Mesenchymal stem cell (in vitro differentiated cells and primary cell): Measurements from ENCODE around the gene UBQLN1.
A peak's percentile ranks its signal among the peaks of the same experiment; 100 is the strongest.

Experiments
- DNase-seq: peaks from one replicate; pipeline ENCODE4 v3.0.0-alpha.2; 2013
- H2AFZ ChIP-seq: one replicate; pipeline ENCODE4 v1.6.1; 2013; ENCODE audit warnings: low read depth, mild to moderate bottlenecking, control low read depth, inconsistent platforms, low read length, moderate library complexity
- H2AK5ac ChIP-seq: 2 replicates; pipeline ENCODE4 v1.6.1; 2013; ENCODE audit warnings: low read length, moderate library complexity, mild to moderate bottlenecking, inconsistent platforms; ENCODE audit not compliant: severe bottlenecking
- H2BK120ac ChIP-seq: one replicate; pipeline ENCODE4 v1.6.1; 2013; ENCODE audit warnings: low read depth, mild to moderate bottlenecking, inconsistent platforms, low read length, moderate library complexity
- H2BK12ac ChIP-seq, 2 experiments: one replicate each; pipeline ENCODE4 v1.6.1; 2013; ENCODE audit warnings: inconsistent platforms in 2 of 2, low read length in 2 of 2, mild to moderate bottlenecking in 2 of 2, moderate library complexity in 2 of 2, control low read depth in 1 of 2
- H2BK15ac ChIP-seq: one replicate; pipeline ENCODE4 v1.6.1; 2013; ENCODE audit warnings: mild to moderate bottlenecking, low read depth, inconsistent platforms; ENCODE audit not compliant: poor library complexity, severe bottlenecking
- H2BK5ac ChIP-seq: 2 replicates; pipeline ENCODE4 v1.6.1; 2013; ENCODE audit warnings: low read depth, mild to moderate bottlenecking, low read length, control low read depth, inconsistent platforms; ENCODE audit not compliant: poor library complexity, severe bottlenecking
- H3K14ac ChIP-seq, 2 experiments: one replicate each; pipeline ENCODE4 v1.6.1; 2013; ENCODE audit warnings: inconsistent platforms in 2 of 2, low read length in 2 of 2, control low read depth in 1 of 2, mild to moderate bottlenecking in 1 of 2, moderate library complexity in 1 of 2
- H3K18ac ChIP-seq, 2 experiments: one replicate each; pipeline ENCODE4 v1.6.1; 2013; ENCODE audit warnings: inconsistent platforms in 2 of 2, low read length in 2 of 2, control low read depth in 1 of 2, low read depth in 1 of 2, mild to moderate bottlenecking in 1 of 2
- H3K23ac ChIP-seq, 2 experiments: one replicate each; pipeline ENCODE4 v1.6.1; 2013; ENCODE audit warnings: inconsistent platforms in 2 of 2, low read length in 2 of 2, mild to moderate bottlenecking in 2 of 2, moderate library complexity in 2 of 2, control low read depth in 1 of 2
- H3K27ac ChIP-seq: 2 replicates; pipeline ENCODE4 v1.5.1; 2013; ENCODE audit warnings: mild to moderate bottlenecking, moderate library complexity, low read length, control low read depth, inconsistent platforms; ENCODE audit not compliant: poor library complexity, severe bottlenecking
- H3K27me3 ChIP-seq, 2 experiments: 2 replicates each; pipeline versions ENCODE4 v1.6.1 to v1.7.0; 2013; ENCODE audit warnings: low read length in 2 of 2, mild to moderate bottlenecking in 2 of 2, moderate library complexity in 2 of 2, control low read depth in 1 of 2, inconsistent platforms in 1 of 2; ENCODE audit not compliant: control insufficient read depth in 1 of 2, insufficient read depth in 1 of 2
- H3K36me3 ChIP-seq, 2 experiments: 2 replicates each; pipeline versions ENCODE4 v1.6.1 to v1.7.0; 2013; ENCODE audit warnings: low read length in 2 of 2, control low read depth in 1 of 2, inconsistent platforms in 1 of 2, low read depth in 1 of 2, mild to moderate bottlenecking in 1 of 2; ENCODE audit not compliant: insufficient read depth in 2 of 2, control insufficient read depth in 1 of 2
- H3K4ac ChIP-seq, 2 experiments: one replicate each; pipeline ENCODE4 v1.6.1; 2013; ENCODE audit warnings: inconsistent platforms in 2 of 2, low read length in 2 of 2, mild to moderate bottlenecking in 2 of 2, moderate library complexity in 2 of 2, control low read depth in 1 of 2, low read depth in 1 of 2
- H3K4me1 ChIP-seq: 2 replicates; pipeline ENCODE4 v1.6.1; 2013; ENCODE audit warnings: low read depth, low read length, control low read depth; ENCODE audit not compliant: control insufficient read depth, insufficient read depth
- H3K4me2 ChIP-seq: 2 replicates; pipeline ENCODE4 v1.6.1; 2013; ENCODE audit warnings: low read length, mild to moderate bottlenecking, inconsistent platforms; ENCODE audit not compliant: poor library complexity, severe bottlenecking
- H3K4me3 ChIP-seq, 2 experiments: 2 replicates each; pipeline versions ENCODE4 v1.5.1 to v1.7.0; 2013; ENCODE audit warnings: low read length in 2 of 2, mild to moderate bottlenecking in 2 of 2, control low read depth in 1 of 2, low read depth in 1 of 2; ENCODE audit not compliant: insufficient read depth in 1 of 2
- H3K79me1 ChIP-seq: replicated peaks from 2 replicates; pipeline ENCODE4 v1.6.1; 2013; ENCODE audit warnings: mild to moderate bottlenecking, control low read depth, low read length, inconsistent platforms; ENCODE audit not compliant: poor library complexity, severe bottlenecking
- H3K9ac ChIP-seq: 2 replicates; pipeline ENCODE4 v1.7.0; 2013; ENCODE audit warnings: mild to moderate bottlenecking, low read length, moderate library complexity
- H3K9me3 ChIP-seq: 2 replicates; pipeline ENCODE4 v1.7.0; 2013; ENCODE audit warnings: mild to moderate bottlenecking, low read length; ENCODE audit not compliant: control insufficient read depth
- H4K8ac ChIP-seq: one replicate; pipeline ENCODE4 v1.6.1; 2013; ENCODE audit warnings: inconsistent platforms, mild to moderate bottlenecking, low read length, moderate library complexity
- H4K91ac ChIP-seq: one replicate; pipeline ENCODE4 v1.6.1; 2013; ENCODE audit warnings: mild to moderate bottlenecking, low read length, inconsistent platforms
- WGBS: methylation state at CpG from one replicate; pipeline ENCODE4 v1.1.7; 2013; ENCODE audit warnings: mixed read lengths; 5-methylcytosine and 5-hydroxymethylcytosine counted together

Gene UBQLN1

GRCh38 chr9:83639266-83639665, 68.5 kb downstream of the UBQLN1 start:
- no peak overlapping the region for H3K18ac ChIP-seq
- no peak overlapping the region for H2BK12ac ChIP-seq
- WGBS: 80% methylated on average over 1 of the region's 1 CpG
- H3K9ac ChIP-seq: no peak overlapping the region
- H3K4me2 ChIP-seq: no peak overlapping the region
- no peaks in the 10 kb centered on the region for H3K9me3 ChIP-seq
- H4K8ac ChIP-seq: no peak overlapping the region
- no peak overlapping the region for H2BK120ac ChIP-seq
- H4K91ac ChIP-seq: no peak overlapping the region
- H3K27ac ChIP-seq: no peak overlapping the region
- H2AFZ ChIP-seq: no peak overlapping the region
- no peak overlapping the region for H3K23ac ChIP-seq
- peaks cover 4% of the 10 kb centered on the region for H3K79me1 ChIP-seq
- peaks cover 5 to 25% of the 10 kb centered on the region in 2 experiments for H3K36me3 ChIP-seq
- no peak for DNase-seq
- no peak overlapping the region for H2BK5ac ChIP-seq
- H3K27me3 ChIP-seq: no peaks in the 10 kb centered on the region
- H2AK5ac ChIP-seq: no peak overlapping the region
- no peak overlapping the region for H3K4me3 ChIP-seq
- H3K4me1 ChIP-seq: no peaks in the 10 kb centered on the region
- H3K4ac ChIP-seq: no peak overlapping the region
- H2BK15ac ChIP-seq: no peak overlapping the region
- H3K14ac ChIP-seq: no peak overlapping the region

DNA sequence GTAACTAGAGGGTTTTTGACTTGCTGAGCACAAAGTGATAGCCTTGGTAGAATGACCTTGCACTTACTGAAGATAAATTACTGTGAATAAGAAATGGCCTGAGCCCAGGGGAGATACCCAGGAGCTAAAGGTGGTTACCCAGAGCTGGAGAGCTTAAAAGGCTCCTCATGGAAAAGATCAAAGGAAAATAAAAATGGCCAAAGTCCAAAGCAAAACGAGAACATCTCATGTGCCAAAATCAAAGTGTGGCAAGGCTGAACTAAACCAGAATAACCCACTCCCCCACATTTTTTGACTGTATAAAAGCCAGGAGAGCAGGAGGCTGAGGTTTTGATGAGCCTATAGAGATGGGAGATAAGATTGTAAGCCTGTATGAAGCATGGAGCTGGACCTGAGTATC, 70.4 kb downstream of the UBQLN1 start:
- Histone ChIP-seq H4K8ac (no peak overlapping the region), H2BK120ac (no peak overlapping the region), H2BK15ac (no peak overlapping the region), H3K27ac (no peak overlapping the region), H2BK12ac (no peak overlapping the region), H3K36me3 (peaks cover 0 to 7% of the 10 kb centered on the region in 2 experiments), H3K27me3 (no peaks in the 10 kb centered on the region), H3K18ac (no peak overlapping the region), H3K4ac (no peak overlapping the region), H3K9me3 (no peaks in the 10 kb centered on the region), H3K4me2 (no peak overlapping the region), H2AFZ (no peak overlapping the region), H4K91ac (no peak overlapping the region), H3K9ac (no peak overlapping the region), H3K23ac (no peak overlapping the region), H3K14ac (no peak overlapping the region), H3K4me3 (no peak overlapping the region), H3K79me1 (peaks cover 4% of the 10 kb centered on the region), H2BK5ac (no peak overlapping the region), H2AK5ac (no peak overlapping the region), H3K4me1 (peaks cover 3% of the 10 kb centered on the region)
- no peak for DNase-seq
- WGBS: no CpG with 5 or more reads among the region's 1 CpG

- Histone ChIP-seq H4K91ac (no peak overlapping the region), H4K8ac (no peak overlapping the region), H3K36me3 (peaks cover 0 to 7% of the 10 kb centered on the region in 2 experiments), H2BK15ac (no peak overlapping the region), H3K14ac (no peak overlapping the region), H3K4ac (no peak overlapping the region), H3K18ac (no peak overlapping the region), H2BK120ac (no peak overlapping the region), H3K9ac (no peak overlapping the region), H2BK12ac (no peak overlapping the region), H3K79me1 (peaks cover 4% of the 10 kb centered on the region), H3K4me2 (no peak overlapping the region), H3K27ac (no peak overlapping the region), H3K9me3 (no peaks in the 10 kb centered on the region), H3K23ac (no peak overlapping the region), H3K4me1 (peaks cover 3% of the 10 kb centered on the region), H2AK5ac (no peak overlapping the region), H2BK5ac (no peak overlapping the region), H2AFZ (no peak overlapping the region), H3K4me3 (no peak overlapping the region), H3K27me3 (no peaks in the 10 kb centered on the region)
- DNase-seq: no peak
Measured at GRCh38 chr9:83636813-83637212, 70.9 kb downstream of the UBQLN1 start.

- no peak overlapping the region for H2BK12ac ChIP-seq
- no peak overlapping the region for H4K8ac ChIP-seq
- no peak overlapping the region for H3K4ac ChIP-seq
- H3K4me1 ChIP-seq: peaks cover 3% of the 10 kb centered on the region
- DNase-seq: no peak
- H2AFZ ChIP-seq: no peak overlapping the region
- H2AK5ac ChIP-seq: no peak overlapping the region
- no peak overlapping the region for H2BK5ac ChIP-seq
- no peak overlapping the region for H3K23ac ChIP-seq
- H3K79me1 ChIP-seq: peaks cover 11% of the 10 kb centered on the region
- H3K14ac ChIP-seq: no peak overlapping the region
- WGBS: 95% methylated on average over 2 of the region's 2 CpGs
- no peaks in the 10 kb centered on the region for H3K9me3 ChIP-seq
- no peak overlapping the region for H3K4me2 ChIP-seq
- H3K9ac ChIP-seq: no peak overlapping the region
- peak overlapping the region; percentile 20 for H3K27ac ChIP-seq
- no peak overlapping the region for H3K18ac ChIP-seq
- H2BK15ac ChIP-seq: no peak overlapping the region
- no peaks in the 10 kb centered on the region for H3K27me3 ChIP-seq
- H4K91ac ChIP-seq: no peak overlapping the region
- no peak overlapping the region for H2BK120ac ChIP-seq
- H3K4me3 ChIP-seq: no peak overlapping the region
- H3K36me3 ChIP-seq: peaks cover 12 to 13% of the 10 kb centered on the region in 2 experiments
Measured at GRCh38 chr9:83633676-83634075, 74.1 kb downstream of the UBQLN1 start.
